ENCODE results near the gene SEMA6D. TPM values are rescaled to one million over a fixed set of nuclear protein-coding genes. Genes with fewer than 3 reads are reported as not detected.
A peak's percentile ranks its signal among the peaks of the same experiment; 100 is the strongest.

SEMA6D gene
- total RNA-seq, 2 experiments from 2014 or later = not detected

- ChIA-PET CTCF (interaction anchor here (0.6 kb wide), 1 partner anchor 660 kb away, joined by 3 read pairs; no protein-coding TSS in a partner anchor), POLR2A (no interaction called here)
- Mint-ChIP-seq H3K36me3 (ENCODE audit: low read depth) (no peaks in the 10 kb centered on the region), H3K9me3 (ENCODE audit: low read depth) (no peaks in the 10 kb centered on the region), H3K4me3 (no peak overlapping the region), H3K27me3 (peaks cover 8% of the 10 kb centered on the region), H3K4me1 (no peaks in the 10 kb centered on the region), H3K27ac (no peak overlapping the region)
- no peak for ATAC-seq
- intact Hi-C loops (cut with DNase I, micrococcal nuclease) = no loop called here
- no peak for DNase-seq
Measured at GRCh38 chr15:47795864-47796263, 78.6 kb downstream of the SEMA6D start.

GRCh38 chr15:47796339-47796738, 79.0 kb downstream of the SEMA6D start:
- no peak overlapping the region for H3K4me3 Mint-ChIP-seq
- ATAC-seq (no peak), DNase-seq (no peak)
- ChIA-PET POLR2A (no interaction called here), CTCF (interaction anchor here (0.6 kb wide), 1 partner anchor 660 kb away, joined by 3 read pairs; no protein-coding TSS in a partner anchor)
- no peaks in the 10 kb centered on the region for H3K36me3 Mint-ChIP-seq (ENCODE audit: low read depth)
- H3K9me3 Mint-ChIP-seq (ENCODE audit: low read depth) = no peaks in the 10 kb centered on the region
- H3K4me1 Mint-ChIP-seq = no peaks in the 10 kb centered on the region
- no peak overlapping the region for H3K27ac Mint-ChIP-seq
- H3K27me3 Mint-ChIP-seq = peaks cover 8% of the 10 kb centered on the region
- intact Hi-C loops (cut with DNase I, micrococcal nuclease) = no loop called here

- no peak overlapping the region for H3K27ac Mint-ChIP-seq
- DNase-seq = no peak
- peaks cover 8% of the 10 kb centered on the region for H3K27me3 Mint-ChIP-seq
- ChIA-PET POLR2A (no interaction called here), CTCF (no interaction called here)
- no peaks in the 10 kb centered on the region for H3K36me3 Mint-ChIP-seq (ENCODE audit: low read depth)
- intact Hi-C loops (cut with DNase I, micrococcal nuclease) = no loop called here
- no peak overlapping the region for H3K4me3 Mint-ChIP-seq
- no peak for ATAC-seq
- H3K4me1 Mint-ChIP-seq = no peaks in the 10 kb centered on the region
- H3K9me3 Mint-ChIP-seq (ENCODE audit: low read depth) = no peaks in the 10 kb centered on the region
Measured at GRCh38 chr15:47796830-47797229, 79.5 kb downstream of the SEMA6D start.

- no peak for ATAC-seq
- CTCF ChIA-PET = no interaction called here
Measured at GRCh38 chr15:47801522-47801921, 84.2 kb downstream of the SEMA6D start.

GRCh38 chr15:47802216-47802615, 84.9 kb downstream of the SEMA6D start:
- no peak for ATAC-seq
- Mint-ChIP-seq H3K4me1 (no peaks in the 10 kb centered on the region), H3K4me3 (no peak overlapping the region), H3K27me3 (no peaks in the 10 kb centered on the region), H3K27ac (no peak overlapping the region), H3K36me3 (ENCODE audit: low read depth) (no peaks in the 10 kb centered on the region), H3K9me3 (ENCODE audit: low read depth) (no peaks in the 10 kb centered on the region)
- intact Hi-C loops (cut with DNase I, micrococcal nuclease) = no loop called here
- no peak for DNase-seq
- POLR2A ChIA-PET = no interaction called here
- CTCF ChIA-PET = no interaction called here

More at GRCh38 chr15:47801522-47801921, 84.2 kb downstream of the SEMA6D start:
- Mint-ChIP-seq H3K27me3 (no peaks in the 10 kb centered on the region), H3K4me3 (no peak overlapping the region), H3K4me1 (no peaks in the 10 kb centered on the region), H3K27ac (no peak overlapping the region), H3K36me3 (ENCODE audit: low read depth) (no peaks in the 10 kb centered on the region), H3K9me3 (ENCODE audit: low read depth) (no peaks in the 10 kb centered on the region)
- no peak for DNase-seq
- POLR2A ChIA-PET = no interaction called here
- intact Hi-C loops (cut with DNase I, micrococcal nuclease) = no loop called here

- POLR2A ChIA-PET = no interaction called here
- Mint-ChIP-seq H3K27me3 (peaks cover 3% of the 10 kb centered on the region), H3K4me1 (no peaks in the 10 kb centered on the region), H3K4me3 (no peak overlapping the region), H3K27ac (no peak overlapping the region), H3K9me3 (ENCODE audit: low read depth) (no peaks in the 10 kb centered on the region), H3K36me3 (ENCODE audit: low read depth) (no peaks in the 10 kb centered on the region)
- no peak for ATAC-seq
- intact Hi-C loops (cut with DNase I, micrococcal nuclease) = no loop called here
- no peak for DNase-seq
- CTCF ChIA-PET = no interaction called here
Measured at GRCh38 chr15:47803767-47804166, 86.5 kb downstream of the SEMA6D start.

- H3K27ac Mint-ChIP-seq = no peak overlapping the region
- intact Hi-C loops (cut with DNase I, micrococcal nuclease) = no loop called here
- no peaks in the 10 kb centered on the region for H3K9me3 Mint-ChIP-seq (ENCODE audit: low read depth)
- H3K4me1 Mint-ChIP-seq = no peaks in the 10 kb centered on the region
- POLR2A ChIA-PET = no interaction called here
- no peak overlapping the region for H3K4me3 Mint-ChIP-seq
- no peak for DNase-seq
- H3K27me3 Mint-ChIP-seq = peaks cover 3% of the 10 kb centered on the region
- H3K36me3 Mint-ChIP-seq (ENCODE audit: low read depth) = no peaks in the 10 kb centered on the region
- ATAC-seq = no peak
- CTCF ChIA-PET = no interaction called here
Measured at GRCh38 chr15:47804733-47805132, 87.4 kb downstream of the SEMA6D start.

GRCh38 chr15:47806008-47806407, 88.7 kb downstream of the SEMA6D start:
- CTCF ChIA-PET = interaction anchor here (0.9 kb wide), 1 partner anchor 11 kb away, joined by 3 read pairs; no protein-coding TSS in a partner anchor
- Mint-ChIP-seq H3K36me3 (ENCODE audit: low read depth) (no peaks in the 10 kb centered on the region), H3K4me1 (no peaks in the 10 kb centered on the region), H3K9me3 (ENCODE audit: low read depth) (no peaks in the 10 kb centered on the region), H3K27me3 (peaks cover 3% of the 10 kb centered on the region), H3K27ac (no peak overlapping the region), H3K4me3 (no peak overlapping the region)
- intact Hi-C loops (cut with DNase I, micrococcal nuclease) = no loop called here
- ATAC-seq (no peak), DNase-seq (no peak)
- POLR2A ChIA-PET = no interaction called here

- ChIA-PET POLR2A (no interaction called here), CTCF (no interaction called here)
- H3K9me3 Mint-ChIP-seq (ENCODE audit: low read depth) = no peaks in the 10 kb centered on the region
- ATAC-seq = no peak
- no peak for DNase-seq
- no peaks in the 10 kb centered on the region for H3K36me3 Mint-ChIP-seq (ENCODE audit: low read depth)
- H3K4me1 Mint-ChIP-seq = peaks cover 9% of the 10 kb centered on the region
- no peak overlapping the region for H3K4me3 Mint-ChIP-seq
- no peak overlapping the region for H3K27ac Mint-ChIP-seq
- intact Hi-C loops (cut with DNase I, micrococcal nuclease) = no loop called here
- peaks cover 11% of the 10 kb centered on the region for H3K27me3 Mint-ChIP-seq
Measured at GRCh38 chr15:47811172-47811571, 93.9 kb downstream of the SEMA6D start.

- intact Hi-C loops (cut with DNase I, micrococcal nuclease) = no loop called here
- DNase-seq = no peak
- no peaks in the 10 kb centered on the region for H3K36me3 Mint-ChIP-seq (ENCODE audit: low read depth)
- ChIA-PET CTCF (no interaction called here), POLR2A (no interaction called here)
- H3K9me3 Mint-ChIP-seq (ENCODE audit: low read depth) = no peaks in the 10 kb centered on the region
- peaks cover 9% of the 10 kb centered on the region for H3K4me1 Mint-ChIP-seq
- no peak for ATAC-seq
- no peak overlapping the region for H3K4me3 Mint-ChIP-seq
- H3K27ac Mint-ChIP-seq = no peak overlapping the region
- H3K27me3 Mint-ChIP-seq = peaks cover 21% of the 10 kb centered on the region
Measured at GRCh38 chr15:47812470-47812999, 95.2 kb downstream of the SEMA6D start.

GRCh38 chr15:47813748-47814384, 96.6 kb downstream of the SEMA6D start:
- POLR2A ChIA-PET = no interaction called here
- ATAC-seq (peak; percentile 94), DNase-seq (peak; percentile 22)
- no peaks in the 10 kb centered on the region for H3K36me3 Mint-ChIP-seq (ENCODE audit: low read depth)
- H3K27me3 Mint-ChIP-seq = peaks cover 26% of the 10 kb centered on the region
- H3K4me3 Mint-ChIP-seq = no peak overlapping the region
- CTCF ChIA-PET = no interaction called here
- no peaks in the 10 kb centered on the region for H3K9me3 Mint-ChIP-seq (ENCODE audit: low read depth)
- intact Hi-C loops (cut with DNase I, micrococcal nuclease) = no loop called here
- no peak overlapping the region for H3K27ac Mint-ChIP-seq
- peaks cover 9% of the 10 kb centered on the region for H3K4me1 Mint-ChIP-seq

- ATAC-seq (no peak), DNase-seq (no peak)
- CTCF ChIA-PET = no interaction called here
- H3K4me1 Mint-ChIP-seq = peaks cover 9% of the 10 kb centered on the region
- H3K4me3 Mint-ChIP-seq = no peak overlapping the region
- H3K27ac Mint-ChIP-seq = no peak overlapping the region
- intact Hi-C loops (cut with DNase I, micrococcal nuclease) = no loop called here
- H3K36me3 Mint-ChIP-seq (ENCODE audit: low read depth) = no peaks in the 10 kb centered on the region
- no peaks in the 10 kb centered on the region for H3K9me3 Mint-ChIP-seq (ENCODE audit: low read depth)
- POLR2A ChIA-PET = no interaction called here
- H3K27me3 Mint-ChIP-seq = peaks cover 28% of the 10 kb centered on the region
Measured at GRCh38 chr15:47814620-47815019, 97.3 kb downstream of the SEMA6D start.

Measured in activated CD4-positive, alpha-beta T cell treated with anti-CD3 and anti-CD28 coated beads for 36 hours (primary cell).